Measurements from ENCODE around the gene RETREG3.

DNA sequence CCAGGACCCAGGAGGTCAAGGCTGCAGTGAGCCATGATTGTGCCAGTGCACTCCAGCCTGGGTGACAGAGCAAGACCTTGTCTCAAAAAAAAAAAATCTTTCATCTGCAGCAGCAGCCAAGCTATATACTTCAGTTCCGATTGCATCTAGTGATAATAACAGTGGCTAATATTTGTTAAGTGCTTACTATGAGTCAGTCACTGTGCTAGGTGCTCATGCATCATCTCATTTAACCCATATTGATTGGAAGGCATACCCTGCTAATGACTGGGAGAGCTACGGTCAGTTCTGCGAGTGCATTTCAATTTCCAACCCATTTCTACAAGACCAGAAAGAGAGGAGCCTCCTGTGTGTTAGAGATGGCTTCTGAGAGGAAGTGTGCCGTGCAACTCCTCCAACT is 42.2 kb upstream of the RETREG3 start:
- TF ChIP-seq, protein P1, sequence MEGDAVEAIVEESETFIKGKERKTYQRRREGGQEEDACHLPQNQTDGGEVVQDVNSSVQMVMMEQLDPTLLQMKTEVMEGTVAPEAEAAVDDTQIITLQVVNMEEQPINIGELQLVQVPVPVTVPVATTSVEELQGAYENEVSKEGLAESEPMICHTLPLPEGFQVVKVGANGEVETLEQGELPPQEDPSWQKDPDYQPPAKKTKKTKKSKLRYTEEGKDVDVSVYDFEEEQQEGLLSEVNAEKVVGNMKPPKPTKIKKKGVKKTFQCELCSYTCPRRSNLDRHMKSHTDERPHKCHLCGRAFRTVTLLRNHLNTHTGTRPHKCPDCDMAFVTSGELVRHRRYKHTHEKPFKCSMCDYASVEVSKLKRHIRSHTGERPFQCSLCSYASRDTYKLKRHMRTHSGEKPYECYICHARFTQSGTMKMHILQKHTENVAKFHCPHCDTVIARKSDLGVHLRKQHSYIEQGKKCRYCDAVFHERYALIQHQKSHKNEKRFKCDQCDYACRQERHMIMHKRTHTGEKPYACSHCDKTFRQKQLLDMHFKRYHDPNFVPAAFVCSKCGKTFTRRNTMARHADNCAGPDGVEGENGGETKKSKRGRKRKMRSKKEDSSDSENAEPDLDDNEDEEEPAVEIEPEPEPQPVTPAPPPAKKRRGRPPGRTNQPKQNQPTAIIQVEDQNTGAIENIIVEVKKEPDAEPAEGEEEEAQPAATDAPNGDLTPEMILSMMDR (IDR thresholded peaks at IDR 0.05; ENCODE audit: borderline replicate concordance, extremely low read depth, low read length, poor library complexity, severe bottlenecking), result no peak
- no peak for TF ChIP-seq EZH2 (IDR thresholded peaks at IDR 0.05; ENCODE audit: borderline replicate concordance, low read depth, low read length, severe bottlenecking)
